ENCODE measurements around the gene KRTAP4-1. TPM values are rescaled to one million over a fixed set of nuclear protein-coding genes. Genes with fewer than 3 reads are reported as not detected.

Gene KRTAP4-1
- not detected in 2 replicates for total RNA-seq

GRCh38 chr17:41184480-41184961 is at the start of gene KRTAP4-1:
Gene KRTAP4-1 (minus strand): TSS chr17:41184911. CDS start chr17:41184854, 57 bp downstream.

DNA sequence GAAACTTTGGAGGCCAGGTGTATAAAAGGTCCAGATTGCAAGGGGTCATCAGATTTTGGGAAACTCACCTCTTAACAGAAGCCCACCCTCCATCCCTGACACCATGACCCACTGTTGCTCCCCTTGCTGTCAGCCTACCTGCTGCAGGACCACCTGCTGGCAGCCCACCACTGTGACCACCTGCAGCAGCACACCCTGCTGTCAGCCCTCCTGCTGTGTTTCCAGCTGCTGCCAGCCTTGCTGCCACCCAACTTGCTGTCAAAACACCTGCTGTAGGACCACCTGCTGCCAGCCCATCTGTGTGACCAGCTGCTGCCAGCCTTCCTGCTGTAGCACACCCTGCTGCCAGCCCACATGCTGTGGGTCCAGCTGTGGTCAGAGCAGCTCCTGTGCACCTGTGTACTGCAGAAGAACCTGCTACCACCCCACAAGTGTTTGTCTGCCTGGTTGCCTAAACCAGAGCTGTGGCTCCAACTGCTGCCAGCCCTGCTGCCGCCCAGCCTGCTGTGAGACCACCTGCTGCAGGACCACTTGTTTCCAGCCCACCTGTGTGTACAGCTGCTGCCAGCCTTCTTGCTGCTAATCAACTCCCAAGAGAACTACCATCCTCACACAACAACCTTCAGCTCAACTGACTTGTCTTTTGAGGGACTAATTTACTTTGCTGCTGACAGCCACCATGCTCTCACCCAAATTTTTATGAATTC is 47.8 kb upstream of the KRTAP4-1 start, which contains the start of gene KRTAP9-3:
Gene KRTAP9-3 (plus strand): TSS at position 51 of the 707 bp plus-strand sequence. CDS start 53 bp downstream, at position 104.

GRCh38 chr17:41226598-41227095 is 41.9 kb upstream of the KRTAP4-1 start, which contains the start of gene KRTAP9-2:
Gene KRTAP9-2 (plus strand): TSS chr17:41226648. CDS start chr17:41226655, 7 bp downstream.

GRCh38 chr17:41189837-41190318 is 5.2 kb upstream of the KRTAP4-1 start, which contains the start of gene KRTAP9-1:
Gene KRTAP9-1 (plus strand): TSS chr17:41189887. CDS start chr17:41189887, 0 bp downstream.

DNA sequence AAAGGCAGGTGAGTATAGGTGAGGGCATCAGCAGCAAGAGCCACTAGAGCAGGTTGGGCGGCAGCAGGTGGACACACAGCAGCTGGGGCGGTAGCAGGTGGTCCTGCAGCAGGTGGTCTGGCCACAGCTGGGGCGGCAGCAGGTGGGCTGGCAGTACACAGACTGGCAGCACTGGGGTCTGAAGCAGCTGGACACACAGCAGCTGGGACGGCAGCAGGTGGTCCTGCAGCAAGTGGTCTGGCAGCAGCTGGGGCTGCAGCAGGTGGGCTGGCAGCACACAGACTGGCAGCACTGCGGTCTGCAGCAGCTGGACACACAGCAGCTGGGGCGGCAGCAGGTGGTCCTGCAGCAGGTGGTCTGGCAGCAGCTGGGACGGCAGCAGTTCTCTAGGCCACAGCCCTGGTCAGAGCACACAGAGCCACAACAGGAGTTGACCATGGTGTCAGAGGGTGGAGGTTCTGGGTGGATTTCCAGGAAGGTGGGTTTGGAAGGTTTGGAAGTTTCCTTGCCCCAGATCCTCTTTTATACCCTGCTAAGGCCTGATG is 6.9 kb downstream of the KRTAP4-1 start, which contains the start of gene KRTAP4-2:
Gene KRTAP4-2 (minus strand): TSS at position 495 of the 545 bp plus-strand sequence. CDS start 57 bp downstream, at position 438.

GRCh38 chr17:41168121-41168520 is 16.6 kb downstream of the KRTAP4-1 start, which contains the start of gene KRTAP4-3:
Gene KRTAP4-3 (minus strand): TSS chr17:41168221. CDS start chr17:41168172, 49 bp downstream.

DNA sequence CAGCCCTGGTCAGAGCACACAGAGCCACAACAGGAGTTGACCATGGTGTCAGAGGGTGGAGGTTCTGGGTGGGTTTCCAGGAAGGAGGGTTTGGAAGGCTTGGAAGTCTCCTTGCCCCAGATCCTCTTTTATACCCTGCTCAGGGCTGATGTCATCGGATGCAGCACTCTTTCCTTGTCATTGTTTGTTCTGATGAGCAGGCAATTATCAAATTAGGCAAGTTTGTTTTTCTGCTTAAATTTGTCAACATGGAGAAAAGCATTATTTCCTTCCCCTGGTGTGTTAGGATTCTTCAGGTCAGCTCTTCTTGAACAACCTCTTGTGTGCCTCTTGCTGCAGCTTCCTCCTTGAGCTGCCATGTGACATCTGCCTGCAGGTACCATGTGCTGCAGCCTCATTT is 24.1 kb downstream of the KRTAP4-1 start, which contains the start of gene KRTAP4-4:
Gene KRTAP4-4 (minus strand): TSS at position 101 of the 400 bp plus-strand sequence. CDS start 57 bp downstream, at position 44.

GRCh38 chr17:41149652-41149985 is 35.1 kb downstream of the KRTAP4-1 start, which contains the start of gene KRTAP4-5:
Gene KRTAP4-5 (minus strand): TSS chr17:41149825. CDS start chr17:41149767, 58 bp downstream.

GRCh38 chr17:41140360-41141131 is 44.2 kb downstream of the KRTAP4-1 start, which contains the start of gene KRTAP4-6:
Gene KRTAP4-6 (minus strand): TSS chr17:41140544. CDS start chr17:41140487, 57 bp downstream.

Other genes with a start within 250 kb of the KRTAP4-1 start
- gene KRT23, start 247.3 kb downstream of the KRTAP4-1 start, total RNA-seq, result not detected in 2 replicates
- gene KRT39, start 218.0 kb downstream of the KRTAP4-1 start, total RNA-seq, result not detected in 2 replicates
- gene KRT40, start 200.6 kb downstream of the KRTAP4-1 start, total RNA-seq, result not detected in 2 replicates
- not detected in 2 replicates for gene KRTAP3-3, start 190.7 kb downstream of the KRTAP4-1 start, total RNA-seq
- gene KRTAP3-2, start 185.0 kb downstream of the KRTAP4-1 start, total RNA-seq, result not detected in 2 replicates
- not detected in 2 replicates for gene KRTAP3-1, start 175.8 kb downstream of the KRTAP4-1 start, total RNA-seq
- not detected in 2 replicates for gene KRTAP1-5, start 157.7 kb downstream of the KRTAP4-1 start, total RNA-seq
- not detected in 2 replicates for gene KRTAP1-4, start 154.7 kb downstream of the KRTAP4-1 start, total RNA-seq
- gene KRTAP1-3, start 150.0 kb downstream of the KRTAP4-1 start, total RNA-seq, result not detected in 2 replicates
- gene KRTAP1-1, start 143.5 kb downstream of the KRTAP4-1 start, total RNA-seq, result not detected in 2 replicates
- gene KRTAP2-1, start 137.6 kb downstream of the KRTAP4-1 start, total RNA-seq, result not detected in 2 replicates
- gene KRTAP2-2, start 129.7 kb downstream of the KRTAP4-1 start, total RNA-seq, result not detected in 2 replicates
- not detected in 2 replicates for gene KRTAP2-3, start 124.8 kb downstream of the KRTAP4-1 start, total RNA-seq
- not detected in 2 replicates for gene KRTAP2-4, start 119.0 kb downstream of the KRTAP4-1 start, total RNA-seq
- not detected in 2 replicates for gene KRTAP4-7, start 100.8 kb downstream of the KRTAP4-1 start, total RNA-seq
- gene KRTAP4-8, start 86.8 kb downstream of the KRTAP4-1 start, total RNA-seq, result not detected in 2 replicates
- not detected in 2 replicates for gene KRTAP4-16, start 82.7 kb downstream of the KRTAP4-1 start, total RNA-seq
- gene KRTAP4-9, start 79.5 kb downstream of the KRTAP4-1 start, total RNA-seq, result not detected in 2 replicates
- gene KRTAP4-11, start 66.5 kb downstream of the KRTAP4-1 start, total RNA-seq, result not detected in 2 replicates
- not detected in 2 replicates for gene KRTAP4-12, start 60.7 kb downstream of the KRTAP4-1 start, total RNA-seq
- gene KRTAP4-6, start 44.4 kb downstream of the KRTAP4-1 start, total RNA-seq, result not detected in 2 replicates
- not detected in 2 replicates for gene KRTAP4-5, start 35.1 kb downstream of the KRTAP4-1 start, total RNA-seq
- gene KRTAP4-4, start 24.2 kb downstream of the KRTAP4-1 start, total RNA-seq, result not detected in 2 replicates
- not detected in 2 replicates for gene KRTAP4-3, start 16.7 kb downstream of the KRTAP4-1 start, total RNA-seq
- not detected in 2 replicates for gene KRTAP4-2, start 6.7 kb downstream of the KRTAP4-1 start, total RNA-seq
- gene KRTAP9-1, start 5.0 kb upstream of the KRTAP4-1 start, total RNA-seq, result not detected in 2 replicates
- gene KRTAP9-2, start 41.7 kb upstream of the KRTAP4-1 start, total RNA-seq, result not detected in 2 replicates
- not detected in 2 replicates for gene KRTAP9-3, start 47.5 kb upstream of the KRTAP4-1 start, total RNA-seq
- gene KRTAP9-8, start 53.1 kb upstream of the KRTAP4-1 start, total RNA-seq, result not detected in 2 replicates
- gene KRTAP9-4, start 64.8 kb upstream of the KRTAP4-1 start, total RNA-seq, result not detected in 2 replicates
- gene KRTAP9-9, start 70.5 kb upstream of the KRTAP4-1 start, total RNA-seq, result not detected in 2 replicates
- not detected in 2 replicates for gene KRTAP9-6, start 80.5 kb upstream of the KRTAP4-1 start, total RNA-seq
- not detected in 2 replicates for gene KRTAP9-7, start 90.8 kb upstream of the KRTAP4-1 start, total RNA-seq
- gene KRTAP29-1, start 117.9 kb upstream of the KRTAP4-1 start, total RNA-seq, result not detected in 2 replicates
- not detected in 2 replicates for gene KRTAP16-1, start 124.4 kb upstream of the KRTAP4-1 start, total RNA-seq
- not detected in 2 replicates for gene KRTAP17-1, start 130.8 kb upstream of the KRTAP4-1 start, total RNA-seq
- not detected in 2 replicates for gene KRT33A, start 165.9 kb upstream of the KRTAP4-1 start, total RNA-seq
- gene KRT33B, start 184.9 kb upstream of the KRTAP4-1 start, total RNA-seq, result not detected in 2 replicates
- not detected in 2 replicates for gene KRT34, start 197.4 kb upstream of the KRTAP4-1 start, total RNA-seq
- not detected in 2 replicates for gene KRT31, start 212.7 kb upstream of the KRTAP4-1 start, total RNA-seq
- not detected in 2 replicates for gene KRT37, start 239.7 kb upstream of the KRTAP4-1 start, total RNA-seq